ENCODE results near the gene DPP7.
"Not testable (repeated sequence)": the region's sequence is repeated elsewhere in the genome, so short reads cannot be mapped to it uniquely, and the experiment has no call there.

DPP7 gene

DNA sequence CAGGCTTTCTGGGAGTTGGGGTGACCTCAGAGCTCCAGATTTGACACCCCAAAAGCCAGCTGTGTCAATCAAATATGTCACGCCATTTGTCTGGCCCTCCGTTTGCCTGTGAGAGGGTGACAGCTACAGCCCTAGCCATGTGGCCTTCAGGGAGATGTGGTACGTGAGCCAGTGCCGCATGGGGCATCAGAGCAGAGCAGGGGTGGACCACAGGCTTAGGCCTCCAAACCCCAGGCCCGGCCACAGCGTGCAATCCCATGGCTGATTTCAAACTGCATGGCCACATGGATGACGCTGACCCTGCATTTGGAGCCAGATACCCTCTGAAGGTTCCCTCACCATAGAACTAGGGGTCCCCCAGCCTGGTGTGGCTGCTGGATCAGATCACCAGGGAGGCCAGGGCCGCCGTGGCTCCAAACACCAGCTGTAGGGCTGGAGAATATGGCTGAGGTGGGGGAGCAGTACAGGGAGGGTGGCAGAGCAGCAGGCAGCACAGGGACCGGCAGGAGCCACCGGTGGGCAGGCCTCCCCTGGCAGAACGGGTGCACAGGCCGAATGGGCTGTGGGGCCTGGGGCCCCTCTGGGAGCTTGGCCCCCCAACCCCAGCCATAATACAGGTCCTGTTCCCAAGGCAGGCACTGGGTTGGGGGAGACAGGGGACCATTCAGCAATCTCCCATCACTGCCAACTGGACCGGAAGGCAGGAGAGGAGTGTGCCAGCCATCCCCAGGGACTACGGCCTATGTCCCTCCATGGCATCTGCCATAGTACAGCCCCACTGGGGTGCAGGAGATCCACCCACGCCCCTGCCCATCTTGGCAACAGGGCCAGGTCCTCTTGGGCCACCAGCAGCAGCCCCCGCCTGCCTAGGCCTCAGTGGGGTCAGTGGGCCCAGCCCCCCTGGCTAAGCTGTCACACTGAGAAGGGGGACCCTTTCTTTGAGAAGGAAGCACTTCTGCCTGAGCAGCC is 45.7 kb downstream of the DPP7 start:
- FAIRE-seq: no peak

DNA sequence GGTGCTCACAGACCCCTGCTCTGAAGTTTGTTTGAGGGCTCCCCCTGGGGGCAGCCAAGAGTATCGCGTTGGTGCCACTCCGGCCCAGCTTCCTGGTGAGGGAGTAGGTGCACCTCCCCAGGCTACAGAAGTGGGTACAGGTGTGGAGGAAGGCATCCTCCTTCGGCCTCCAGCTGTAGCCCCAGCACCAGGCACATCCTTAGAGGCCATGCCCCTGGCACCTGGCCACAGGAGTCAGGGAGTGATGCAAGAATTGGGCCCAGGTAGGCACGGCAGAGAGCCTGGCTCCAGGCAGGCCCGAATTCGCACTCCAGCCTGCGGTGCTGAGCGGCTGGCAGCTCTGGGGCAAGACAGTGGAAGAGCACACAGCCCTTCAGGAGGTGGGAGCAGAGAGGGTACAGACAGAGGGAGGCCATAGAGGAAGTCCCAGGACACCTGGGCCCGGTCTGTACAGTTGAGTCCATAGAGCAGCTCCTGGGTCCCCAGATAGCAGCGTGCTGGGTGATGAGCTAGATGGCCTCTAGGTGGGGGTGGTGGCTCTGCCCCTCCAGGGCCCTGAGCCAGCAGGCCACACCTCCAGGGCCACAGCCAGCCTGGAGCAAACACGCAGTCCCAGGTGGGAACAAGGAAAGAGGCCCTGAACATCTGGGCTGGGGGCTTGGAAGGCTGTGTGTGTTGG is 46.5 kb downstream of the DPP7 start:
- no peak for FAIRE-seq

DNA sequence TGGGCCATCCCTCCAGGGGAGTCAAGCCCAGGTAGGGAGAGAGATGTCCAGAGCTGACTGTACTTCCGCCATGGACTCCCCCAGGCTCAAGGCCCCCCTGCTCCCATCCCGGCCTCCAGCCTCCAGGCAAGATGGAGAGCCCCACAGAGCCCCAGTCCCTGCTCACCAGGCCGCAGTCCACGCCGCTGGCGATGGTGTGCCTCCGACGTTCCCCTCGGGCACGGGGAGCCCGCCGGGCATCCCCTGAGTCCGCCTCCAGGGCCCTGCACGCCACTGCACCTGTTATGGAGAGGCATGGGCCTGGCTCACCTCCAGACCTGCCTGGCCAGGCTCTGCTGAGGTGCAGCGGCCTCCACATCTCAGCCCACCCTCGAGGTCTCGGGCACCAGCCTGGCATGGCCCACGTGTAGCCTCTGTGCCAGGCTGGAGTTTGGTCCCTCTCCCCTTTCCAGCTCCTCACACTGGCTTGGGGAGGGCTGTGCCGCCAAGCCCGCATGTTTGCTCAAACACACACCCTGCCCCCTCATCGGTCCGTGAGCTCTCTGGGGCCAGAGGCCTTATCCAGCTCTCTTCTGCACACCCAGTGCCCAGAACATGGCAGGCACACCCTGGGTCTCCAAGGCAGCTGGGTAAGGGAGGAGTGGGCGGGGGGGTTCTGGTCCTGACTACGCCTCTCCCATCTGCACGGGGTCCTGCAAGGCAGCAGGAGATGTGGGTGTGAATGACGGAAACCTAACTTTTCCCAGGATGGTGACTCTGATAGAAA is 48.3 kb downstream of the DPP7 start:
- FAIRE-seq: no peak

DNA sequence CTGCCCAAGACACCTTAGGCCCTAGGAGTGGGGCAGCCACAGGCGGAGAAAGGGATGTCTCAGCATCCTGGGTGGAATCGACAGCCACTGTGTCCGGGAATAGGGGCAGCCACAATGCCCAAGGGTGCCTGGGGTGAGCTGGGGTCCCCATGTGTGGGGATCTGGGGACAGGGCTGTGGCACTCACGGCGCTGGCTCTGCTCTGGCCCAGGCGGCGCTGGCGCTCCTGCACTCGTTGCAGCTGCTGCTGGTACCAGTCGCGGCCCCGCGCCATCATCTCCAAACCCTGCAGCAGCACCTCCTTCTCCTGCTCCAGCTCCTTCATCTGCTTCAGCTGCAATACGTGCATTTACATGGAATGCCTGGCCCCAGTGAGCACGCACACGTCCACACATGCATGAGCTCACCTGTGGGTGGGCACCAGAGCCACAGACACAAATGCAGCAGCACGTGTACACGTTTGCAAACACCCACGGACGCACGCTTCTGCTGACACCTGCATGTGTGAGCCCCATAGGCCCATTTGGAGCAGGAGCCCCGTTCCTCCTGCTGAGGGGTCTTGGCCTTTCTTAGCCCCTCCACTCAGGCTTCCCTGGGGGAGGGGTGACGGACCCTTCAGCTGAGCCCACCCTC is 49.1 kb downstream of the DPP7 start:
- no peak for FAIRE-seq

DNA sequence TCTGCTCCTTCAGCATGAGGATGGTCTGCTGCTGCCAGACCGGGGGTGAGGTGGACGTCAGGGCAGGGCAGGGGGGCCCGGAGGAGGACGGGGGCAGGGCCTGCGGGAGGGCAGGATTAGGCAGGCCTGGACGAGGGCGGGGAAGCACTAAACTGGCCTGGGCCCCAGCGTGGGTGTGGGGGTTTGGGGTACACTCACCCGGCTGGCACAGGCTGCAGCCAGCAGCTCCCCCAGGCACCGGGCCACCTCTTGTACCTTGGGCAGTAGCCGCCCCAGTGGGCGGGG is 49.7 kb downstream of the DPP7 start:
- no peak for FAIRE-seq

DNA sequence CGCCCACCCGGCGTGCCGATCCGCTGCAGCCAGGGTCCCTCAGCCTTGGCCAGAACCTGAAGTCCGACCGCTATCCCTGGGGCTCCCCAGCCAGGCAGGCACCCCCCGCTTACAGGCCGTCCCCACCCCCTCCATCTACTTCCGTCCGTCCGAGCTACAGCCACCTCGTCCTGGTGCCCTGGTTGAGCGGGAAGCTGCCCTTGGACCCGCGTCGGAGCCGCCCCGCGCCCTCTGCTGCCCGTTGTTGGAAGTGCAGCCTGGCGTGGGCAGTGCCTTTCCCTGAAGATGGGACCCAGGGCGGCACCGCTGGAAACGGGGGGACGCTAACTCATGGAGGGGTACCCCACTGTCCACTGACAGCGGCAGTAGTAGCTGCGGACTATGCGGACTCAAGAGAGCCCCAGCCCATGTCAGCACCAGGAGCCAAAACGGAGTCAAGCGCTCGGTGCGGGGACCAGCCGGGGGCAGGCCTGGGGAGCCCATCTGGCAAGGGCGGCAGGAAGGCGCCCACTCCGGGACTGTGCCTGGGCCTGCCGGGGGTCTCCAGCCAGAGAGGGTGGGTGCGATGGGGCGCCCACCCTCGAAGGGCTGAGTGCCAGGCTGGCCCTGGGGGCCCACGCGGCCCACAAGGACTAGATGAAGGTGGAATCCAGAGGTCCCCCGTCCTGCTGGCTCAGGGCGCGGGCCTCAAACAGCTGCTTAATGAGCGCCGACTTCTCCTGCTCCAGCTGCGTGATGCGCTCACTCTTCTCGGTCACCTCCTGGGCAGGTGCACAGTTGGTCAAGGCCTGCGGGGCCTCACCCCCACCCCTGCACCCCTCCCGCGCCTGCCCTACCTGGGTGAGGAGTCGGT is 50.3 kb downstream of the DPP7 start:
- no peak for FAIRE-seq

DNA sequence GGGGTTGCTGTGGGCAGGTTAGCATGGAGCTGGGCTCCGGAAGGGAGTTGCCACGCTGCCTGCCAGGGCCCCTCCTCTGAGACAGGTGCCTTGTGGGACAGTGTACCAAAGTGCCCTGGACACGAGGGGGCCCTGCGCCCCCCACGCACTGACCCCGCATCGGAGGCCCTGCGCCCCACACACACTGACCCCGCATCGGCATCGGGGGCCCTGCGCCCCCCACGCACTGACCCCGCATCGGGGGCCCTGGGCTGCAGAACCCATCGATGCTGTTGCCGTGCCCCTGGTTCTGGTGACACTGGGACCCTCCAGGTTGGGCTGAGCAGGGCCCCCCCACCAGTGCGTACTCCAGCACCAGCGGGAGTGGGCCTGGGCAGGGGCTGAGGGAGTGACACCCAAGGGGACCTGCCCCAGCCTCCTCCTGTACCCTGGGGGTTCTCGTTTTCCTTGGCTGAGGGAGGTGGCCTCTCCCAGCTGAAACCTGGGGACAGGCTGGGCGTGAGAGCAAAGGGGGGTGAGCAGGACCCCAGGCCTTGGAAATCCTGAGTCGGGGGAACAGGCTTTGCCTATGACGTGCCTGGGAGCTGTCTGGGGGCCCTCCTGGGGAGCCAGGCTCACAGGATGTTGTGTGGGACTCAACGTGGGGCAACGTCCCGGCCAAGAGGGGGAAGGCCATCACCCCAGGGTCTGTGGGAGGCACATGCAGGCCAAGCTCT is 51.1 kb downstream of the DPP7 start:
- FAIRE-seq: no peak

DNA sequence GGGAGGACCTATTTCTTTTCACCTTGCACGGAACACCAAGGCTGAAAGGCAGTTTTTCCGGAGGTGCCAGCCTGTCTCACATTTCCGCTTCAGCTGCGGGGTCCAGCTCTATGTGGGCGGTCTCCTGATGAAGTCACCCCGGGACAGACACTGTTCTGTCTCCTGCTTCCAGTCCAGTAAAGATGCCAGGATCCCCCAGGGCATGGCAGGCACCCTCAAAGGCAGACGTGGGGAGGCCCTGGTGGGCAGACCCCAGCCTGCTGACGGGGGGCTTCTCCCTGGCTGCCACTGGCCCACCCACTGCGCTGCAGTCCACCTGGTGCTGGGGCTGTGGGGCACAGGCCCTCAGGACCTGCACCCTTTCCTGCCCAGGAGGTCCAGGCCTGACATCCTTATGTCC is 51.7 kb downstream of the DPP7 start:
- FAIRE-seq: not testable (repeated sequence)

DNA sequence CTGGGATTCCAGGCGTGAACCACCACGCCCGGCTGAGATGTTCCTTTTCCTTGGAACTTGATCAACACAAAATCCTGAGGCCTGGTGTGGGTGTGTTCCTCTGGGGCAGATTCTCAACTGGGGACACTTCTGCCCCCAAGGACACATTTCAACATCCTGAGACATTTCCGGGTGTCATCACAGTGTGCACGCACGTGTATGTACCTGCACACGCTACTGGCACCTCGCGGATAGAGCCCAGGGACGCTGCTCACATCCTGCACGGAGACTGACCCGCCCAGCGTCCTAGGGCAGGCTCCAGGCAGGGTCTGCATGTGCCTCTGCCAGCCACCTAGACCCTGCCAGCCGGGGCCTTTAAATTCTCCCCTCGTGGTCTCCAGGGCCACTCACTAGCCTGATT is 52.1 kb downstream of the DPP7 start:
- no peak for FAIRE-seq
